Measurements from ENCODE around the gene CD8A.
"Not testable (repeated sequence)": the region's sequence is repeated elsewhere in the genome, so short reads cannot be mapped to it uniquely, and the experiment has no call there.

Gene CD8A

GRCh38 chr2:86790676-86791572 is at the start of gene CD8A:
TSS of gene CD8A (minus strand) at chr2:86790913. CDS start at chr2:86790825, 88 bp downstream.
- DNase-seq = no peak

- DNase-seq = not testable (repeated sequence)
Observed at GRCh38 chr2:86839871-86840548, 49.3 kb upstream of the CD8A start.

DNA sequence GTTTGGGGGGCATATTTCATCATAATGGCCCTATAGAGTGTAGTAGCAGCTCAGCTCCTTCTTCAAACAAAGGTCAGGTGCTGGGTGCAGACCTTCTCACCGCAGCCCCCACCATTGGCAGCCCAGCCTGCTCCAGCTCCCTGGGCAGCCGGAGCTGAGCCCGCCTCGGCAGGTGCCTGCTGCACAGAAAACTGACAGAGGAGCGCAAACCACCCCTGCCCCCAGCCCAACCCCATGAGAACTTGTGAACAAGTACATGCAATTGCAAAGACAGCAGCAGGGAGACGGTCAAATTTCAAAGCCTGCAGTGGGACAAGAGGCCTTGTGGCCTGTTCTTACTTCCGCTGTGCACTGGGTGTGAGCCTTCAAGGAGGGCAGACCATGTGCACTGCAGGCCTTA is 48.7 kb upstream of the CD8A start:
- DNase-seq = not testable (repeated sequence)

- not testable (repeated sequence) for DNase-seq
Observed at GRCh38 chr2:86837714-86838113, 47.0 kb upstream of the CD8A start.

- peak; percentile 8 for DNase-seq
Observed at GRCh38 chr2:86836915-86837695, 46.4 kb upstream of the CD8A start.

- DNase-seq = not testable (repeated sequence)
Observed at GRCh38 chr2:86835548-86835889, 44.8 kb upstream of the CD8A start.

DNA sequence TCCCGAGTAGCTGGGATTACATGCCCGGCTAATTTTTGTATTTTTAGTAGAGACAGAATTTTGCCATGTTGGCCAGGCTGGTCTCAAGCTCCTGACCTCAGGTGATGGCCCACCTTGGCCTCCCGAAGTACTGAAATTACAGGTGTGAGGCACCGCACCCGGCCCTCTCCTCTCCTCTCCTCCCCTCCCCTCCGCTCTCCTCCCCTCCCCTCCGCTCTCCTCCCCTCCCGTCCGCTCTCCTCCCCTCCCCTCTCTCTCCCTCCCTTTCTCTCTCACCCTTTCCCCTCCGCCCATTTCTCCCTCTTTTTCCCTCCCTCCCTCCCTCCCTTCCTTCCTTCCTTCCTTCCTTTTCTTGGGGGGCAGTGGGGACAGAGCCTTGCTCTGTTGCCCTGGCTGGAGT is 42.6 kb upstream of the CD8A start:
- no peak for DNase-seq

DNA sequence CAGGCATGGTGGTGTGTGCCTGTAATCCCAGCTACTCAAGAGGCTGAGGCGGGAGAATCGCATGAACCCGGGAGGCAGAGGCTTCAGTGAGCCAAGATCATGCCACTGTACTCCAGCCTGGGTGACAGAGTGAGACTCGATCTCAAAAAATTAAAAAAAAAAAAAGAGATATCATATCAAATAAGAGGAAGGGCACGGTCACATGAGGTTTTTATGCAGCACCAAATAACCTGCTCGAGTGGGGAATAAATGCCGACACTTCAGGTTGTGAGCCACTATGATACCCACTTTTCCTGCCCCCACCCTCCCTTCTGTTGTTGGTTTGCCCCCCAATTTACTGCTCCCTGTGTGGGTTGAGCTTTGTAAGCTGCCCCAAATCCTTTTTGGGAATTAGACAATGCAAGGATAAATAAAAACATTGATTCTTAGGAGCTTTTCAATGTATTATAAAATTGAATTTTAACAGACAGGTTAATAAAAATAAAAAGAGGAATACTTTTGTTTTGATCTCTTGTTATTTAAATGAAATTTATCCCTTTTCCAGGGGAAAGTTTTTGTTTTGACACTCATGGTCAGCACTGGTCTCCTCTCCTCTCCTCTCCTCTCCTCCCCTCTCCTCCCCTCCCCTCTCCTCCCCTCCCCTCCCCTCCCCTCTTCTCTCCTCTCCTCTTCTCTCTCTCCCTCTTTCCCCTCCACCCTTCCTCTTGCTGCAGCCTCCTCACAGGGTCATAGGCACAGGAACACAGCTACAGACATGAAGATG is 41.8 kb upstream of the CD8A start:
- no peak for DNase-seq

- no peak for DNase-seq
Observed at GRCh38 chr2:86831537-86831936, 40.8 kb upstream of the CD8A start.

GRCh38 chr2:86826951-86827350 is 36.2 kb upstream of the CD8A start:
- DNase-seq = no peak

DNA sequence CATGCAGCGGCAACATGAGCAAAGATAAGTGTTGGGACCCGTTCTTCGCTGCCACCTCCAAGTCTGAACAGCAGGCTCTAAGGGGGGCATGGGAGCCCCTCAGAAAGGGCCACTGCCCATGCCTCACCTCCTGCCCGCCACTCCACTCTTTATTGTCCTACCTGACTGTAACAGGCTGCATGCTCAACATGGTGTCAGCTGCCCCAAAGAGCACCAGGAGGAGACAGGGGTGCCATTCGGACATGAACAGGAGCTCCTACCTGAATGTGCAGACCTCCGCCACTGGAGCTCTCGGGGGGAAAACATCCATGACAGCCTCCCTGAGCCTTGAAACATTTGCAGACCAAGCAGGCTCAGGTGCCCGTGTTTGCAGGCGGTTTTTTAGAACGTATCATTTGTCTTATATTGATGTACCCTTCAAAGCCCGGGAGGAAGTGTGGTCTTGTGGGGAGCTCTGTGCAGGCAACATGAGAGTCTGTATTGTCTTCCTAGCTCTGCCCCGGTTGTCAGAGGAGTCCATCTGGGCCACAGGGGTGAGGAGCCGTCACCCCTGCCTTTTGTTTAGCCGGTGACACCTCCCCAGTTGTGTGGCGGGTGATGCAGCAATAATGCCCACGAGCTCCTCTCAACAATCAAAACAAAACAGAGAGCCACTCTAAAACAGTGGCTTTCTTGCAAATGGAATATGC is 35.1 kb upstream of the CD8A start:
- DNase-seq = no peak

GRCh38 chr2:86825036-86825692 is 34.5 kb upstream of the CD8A start:
- DNase-seq = no peak

GRCh38 chr2:86822668-86823345 is 32.1 kb upstream of the CD8A start:
- DNase-seq = no peak

DNA sequence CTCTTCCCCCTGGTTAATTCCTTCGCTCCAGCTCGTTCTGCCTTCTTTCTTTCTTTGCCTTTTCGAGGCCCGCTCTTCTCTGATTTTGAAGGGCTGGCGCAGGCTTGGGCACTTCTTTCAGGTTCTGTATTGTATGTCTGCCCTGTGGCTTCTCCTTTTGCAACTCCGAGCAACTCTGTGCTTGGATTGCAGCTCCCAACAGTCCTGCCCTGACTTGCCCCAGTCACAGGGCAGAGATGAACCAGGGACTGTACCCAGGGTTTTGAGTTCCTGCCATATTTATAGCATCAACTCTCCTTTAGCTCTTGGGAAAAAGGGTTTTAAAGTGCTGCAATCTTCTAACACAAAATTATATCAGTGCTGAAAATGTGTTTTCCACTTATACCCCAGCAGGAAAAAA is 31.1 kb upstream of the CD8A start:
- no peak for DNase-seq

DNA sequence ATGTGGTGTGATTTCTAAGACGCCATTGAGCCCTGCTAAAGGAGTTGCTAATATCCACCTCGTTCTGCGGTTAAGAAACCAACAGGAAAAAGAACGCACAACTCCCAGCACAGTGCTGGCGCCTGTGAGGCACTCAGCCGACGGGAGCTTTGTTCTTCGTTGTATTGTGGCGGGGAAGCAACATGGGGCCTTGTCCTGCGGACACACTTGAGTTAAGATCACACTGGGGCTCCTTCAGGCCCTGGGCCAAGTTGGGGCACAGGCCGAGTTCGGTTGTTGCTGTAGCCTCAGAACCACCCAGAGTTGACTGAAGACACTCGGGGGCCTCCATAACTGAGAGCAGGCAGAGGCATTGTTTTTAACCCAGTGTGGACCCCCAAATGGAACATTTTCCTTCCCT is 30.6 kb upstream of the CD8A start:
- DNase-seq = no peak

DNA sequence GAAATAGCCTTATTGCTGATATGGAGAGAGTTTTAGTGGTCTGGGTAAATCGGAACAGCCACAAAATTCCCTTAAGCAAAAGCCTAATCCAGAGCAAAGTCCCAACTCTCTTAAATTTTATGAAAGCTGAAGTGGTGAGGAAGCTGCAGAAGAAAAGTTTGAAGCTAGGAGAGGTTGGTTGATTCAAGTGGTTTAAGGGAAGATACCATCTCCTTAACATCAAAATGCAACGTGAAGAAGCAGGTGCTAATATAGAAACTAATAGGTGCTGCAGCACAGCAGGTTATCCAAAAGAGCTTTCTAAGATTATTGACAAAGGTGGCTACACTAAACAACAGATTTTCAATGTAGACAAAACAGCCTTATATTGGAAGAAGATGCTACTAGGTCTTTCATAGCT is 28.2 kb upstream of the CD8A start:
- no peak for DNase-seq

- no peak for DNase-seq
Observed at GRCh38 chr2:86818114-86818801, 27.5 kb upstream of the CD8A start.

DNA sequence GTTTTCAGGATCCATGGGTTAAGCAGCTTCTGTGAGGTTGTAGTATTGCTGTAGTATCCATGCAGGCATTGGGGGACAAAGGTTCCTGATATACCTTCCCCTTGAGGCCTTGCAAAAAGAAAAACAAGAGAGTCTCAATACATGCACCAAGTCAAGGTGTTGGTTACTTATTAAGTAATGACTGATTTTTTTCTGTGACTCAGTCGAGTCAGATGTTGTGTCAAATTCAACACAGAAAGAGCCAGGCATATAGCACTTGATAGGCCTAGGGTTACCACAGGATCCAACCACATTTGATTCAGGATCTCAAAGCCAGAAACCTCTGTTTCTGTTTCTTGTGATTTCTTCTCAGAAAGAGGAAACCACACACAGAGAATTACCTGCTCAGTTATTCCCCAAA is 24.9 kb upstream of the CD8A start:
- DNase-seq = no peak

DNA sequence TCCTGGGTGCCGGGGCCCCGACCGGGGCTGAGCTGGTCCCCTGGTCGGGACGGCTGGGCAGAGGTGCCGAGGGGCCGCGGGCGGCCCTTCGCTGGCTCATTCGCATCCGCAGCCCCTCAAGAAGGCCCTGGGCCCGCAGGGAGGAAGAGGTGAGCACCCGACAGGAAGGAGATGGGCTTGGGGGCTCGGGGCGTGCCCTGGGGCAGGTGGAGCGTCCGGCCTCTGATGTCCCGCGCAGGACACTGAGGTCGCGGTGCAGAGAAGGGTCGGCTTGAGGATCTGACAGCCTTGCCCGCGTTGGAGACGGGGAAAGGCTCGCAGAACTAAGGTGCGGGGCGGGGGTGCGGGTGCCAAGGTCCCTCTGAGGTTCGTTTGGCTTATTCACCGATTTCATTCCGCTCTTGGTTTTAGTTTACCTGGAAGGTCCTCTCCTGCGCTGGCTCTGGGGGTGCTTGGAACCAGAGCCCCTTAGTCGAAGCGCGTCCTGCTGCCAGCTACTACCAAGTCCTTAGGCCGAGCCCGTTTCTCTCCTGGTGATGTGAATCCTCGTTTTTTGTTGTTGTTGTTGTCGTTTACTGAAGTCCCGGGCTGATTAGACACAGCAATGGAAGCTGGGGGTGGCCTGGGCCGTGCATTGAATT is 18.9 kb upstream of the CD8A start:
- no peak for DNase-seq
